Bronchial epithelial cell (primary cell): ENCODE data around the gene PRDX2. TPM values are rescaled to one million over a fixed set of nuclear protein-coding genes. Genes with fewer than 3 reads are reported as not detected.
"Not testable (repeated sequence)": the region's sequence is repeated elsewhere in the genome, so short reads cannot be mapped to it uniquely, and the experiment has no call there.

ENCODE experiments used
- DNase-seq: peaks from one replicate; pipeline ENCODE4 v3.0.0-alpha.2; 2010; ENCODE audit warnings: low read depth
- FAIRE-seq: peaks from 2 replicates; lab custom pipeline; 2011; peaks lifted over from hg19 to GRCh38; lab: Jason Lieb, UNC
- H3K27me3 ChIP-seq: 2 replicates; pipeline ENCODE4 v1.5.1; 2011; ENCODE audit warnings: low read length; ENCODE audit not compliant: control insufficient read depth, insufficient read depth
- H3K36me3 ChIP-seq: 2 replicates; pipeline ENCODE4 v1.5.1; 2011; ENCODE audit warnings: low read length; ENCODE audit not compliant: control insufficient read depth, insufficient read depth
- H3K4me3 ChIP-seq: 2 replicates; pipeline ENCODE4 v1.5.1; 2011; ENCODE audit warnings: mild to moderate bottlenecking, low read depth, low read length, control low read depth
- CTCF ChIP-seq: IDR thresholded peaks from 2 replicates; pipeline ENCODE4 v1.5.1; 2011; ENCODE audit warnings: mild to moderate bottlenecking, moderate library complexity, low read length, control low read depth, inconsistent platforms; ENCODE audit not compliant: insufficient read depth, severe bottlenecking
- total RNA-seq: library from RNA; depleted of rRNA; stranded (reverse); fragments of >200 nt; gene quantifications from 2 replicates; pipeline ENCODE4 v1.2.1, GENCODE V29; 2014

PRDX2 gene
- total RNA-seq, 1 donor from 2014 or later, result 157 TPM

GRCh38 chr19:12799742-12800465 lies 1.7 kb downstream of the PRDX2 start:
- H3K27me3 ChIP-seq, result no peaks in the 10 kb centered on the region
- no peak overlapping the region for H3K4me3 ChIP-seq
- peaks cover 11% of the 10 kb centered on the region for H3K36me3 ChIP-seq
- no peak for TF ChIP-seq CTCF
- no peak for FAIRE-seq
- no peak for DNase-seq

GRCh38 chr19:12797607-12798006 lies 4.0 kb downstream of the PRDX2 start:
- H3K27me3 ChIP-seq, FAIRE-seq, H3K4me3 ChIP-seq, DNase-seq: not testable (repeated sequence)
- peaks cover 12% of the 10 kb centered on the region for H3K36me3 ChIP-seq

- FAIRE-seq, result no peak
- H3K4me3 ChIP-seq, result no peak overlapping the region
- no peak for TF ChIP-seq CTCF
Observed at GRCh38 chr19:12797141-12797587, 4.4 kb downstream of the PRDX2 start.

GRCh38 chr19:12796146-12797071 lies 5.2 kb downstream of the PRDX2 start:
- Histone ChIP-seq H3K4me3 (no peak overlapping the region), H3K36me3 (peaks cover 21% of the 10 kb centered on the region), H3K27me3 (no peaks in the 10 kb centered on the region)
- DNase-seq (peak; percentile 63), FAIRE-seq (no peak)
- TF ChIP-seq CTCF, result peak; percentile 97

More at GRCh38 chr19:12797141-12797587, 4.4 kb downstream of the PRDX2 start:
- Histone ChIP-seq H3K36me3 (peaks cover 15% of the 10 kb centered on the region), H3K27me3 (no peaks in the 10 kb centered on the region)
- DNase-seq, result no peak

GRCh38 chr19:12794971-12795381 lies 6.6 kb downstream of the PRDX2 start:
- H3K36me3 ChIP-seq, result peaks cover 18% of the 10 kb centered on the region
- no peak overlapping the region for H3K4me3 ChIP-seq
- no peak for DNase-seq
- no peaks in the 10 kb centered on the region for H3K27me3 ChIP-seq
- TF ChIP-seq CTCF, result no peak
- FAIRE-seq, result no peak

GRCh38 chr19:12794196-12794941 lies 7.2 kb downstream of the PRDX2 start:
- peaks cover 13% of the 10 kb centered on the region for H3K36me3 ChIP-seq
- H3K27me3 ChIP-seq, result no peaks in the 10 kb centered on the region
- DNase-seq, result no peak
- no peak for TF ChIP-seq CTCF
- no peak for FAIRE-seq
- no peak overlapping the region for H3K4me3 ChIP-seq
